Peyer's patch (tissue), 4 donors: ENCODE measurements around the gene TTC4. TPM values are rescaled to one million over a fixed set of nuclear protein-coding genes. Genes with fewer than 3 reads are reported as not detected.

Experiments used
- DNase-seq, 3 donors: peaks; one replicate each; pipeline ENCODE4 v3.0.0-alpha.2; 2017 to 2019
- H3K27ac ChIP-seq, 4 donors: fragments of 200-600 bp; sonication (generic); one replicate each; pipeline ENCODE4 v1.5.1; 2016 to 2019
- H3K27me3 ChIP-seq, 2 donors: fragments of 200-600 bp; sonication (generic); one replicate each; pipeline ENCODE4 v1.5.1; 2019
- H3K36me3 ChIP-seq, 3 donors: fragments of 200-600 bp; sonication (generic); one replicate each; pipeline ENCODE4 v1.5.1; 2016 to 2019
- H3K4me1 ChIP-seq, 4 donors: fragments of 200-600 bp; sonication (generic); one replicate each; pipeline ENCODE4 v1.5.1; 2016 to 2019
- H3K4me3 ChIP-seq, 4 donors: fragments of 200-600 bp; sonication (generic); 1 replicate in 3 of 4; 2 replicates in 1 of 4; pipeline ENCODE4 v1.5.1; 2016 to 2019; ENCODE audit warnings: mild to moderate bottlenecking in 1 of 4
- H3K9me3 ChIP-seq, 4 donors: fragments of 200-600 bp; sonication (generic); one replicate each; pipeline ENCODE4 v1.5.1; 2016 to 2019; ENCODE audit warnings: mild to moderate bottlenecking in 1 of 4
- POLR2A ChIP-seq, 2 donors: fragments of 450-650 bp; IDR thresholded peaks; one replicate each; pipeline ENCODE4 v1.5.1; 2017; ENCODE audit warnings: antibody characterized with exemption in 2 of 2, mild to moderate bottlenecking in 2 of 2, moderate library complexity in 2 of 2
- total RNA-seq, 4 donors: library from RNA; depleted of rRNA; stranded (reverse); fragments of >200 nt; gene quantifications; one replicate each; pipeline ENCODE4 v1.1.0, GENCODE V29; 2016
- TF ChIP-seq, protein P1 (sequence below), 6 experiments: fragments of 450-650 bp in 4 of 6; fragments of 200-600 bp in 2 of 6; sonication (generic) in 1 of 6; IDR thresholded peaks; one replicate each; pipeline ENCODE4 v1.5.1; 2017 to 2019; ENCODE audit warnings: antibody characterized with exemption in 6 of 6, mild to moderate bottlenecking in 3 of 6, moderate library complexity in 1 of 6

TTC4 gene
- total RNA-seq, 4 donors from 2014 or later = 15.7 to 39.6 (median 30.3) TPM

DNA sequence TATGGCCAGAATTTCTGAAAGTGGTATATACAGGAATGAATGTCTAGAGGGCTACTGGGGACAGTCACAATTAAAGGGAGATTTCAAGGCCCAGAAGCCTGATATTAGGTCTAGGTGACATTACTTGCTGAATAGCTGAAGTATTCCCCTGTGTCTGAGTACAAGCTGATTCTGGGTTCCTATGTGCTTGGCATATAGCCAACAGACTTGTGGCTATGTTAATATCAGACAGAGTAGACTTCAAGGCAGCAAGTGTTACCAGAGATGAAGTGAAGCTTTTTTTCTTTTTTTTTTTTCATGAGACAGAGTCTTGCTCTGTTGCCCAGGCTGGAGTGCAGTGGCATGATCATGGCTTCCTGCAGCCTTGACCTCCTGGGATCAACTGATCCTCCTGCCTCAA lies 8.3 kb downstream of the TTC4 start:
- no peaks in the 10 kb centered on the region for H3K27me3 ChIP-seq
- H3K36me3 ChIP-seq = peaks cover 0 to 74% (median 0%) of the 10 kb centered on the region in 3 donors
- H3K27ac ChIP-seq = no peak overlapping the region
- no peaks in the 10 kb centered on the region for H3K4me1 ChIP-seq
- H3K4me3 ChIP-seq = no peak overlapping the region
- DNase-seq = no peak
- H3K9me3 ChIP-seq = no peaks in the 10 kb centered on the region
- no peak for TF ChIP-seq POLR2A (IDR thresholded peaks at IDR 0.05)
- TF ChIP-seq, protein P1, sequence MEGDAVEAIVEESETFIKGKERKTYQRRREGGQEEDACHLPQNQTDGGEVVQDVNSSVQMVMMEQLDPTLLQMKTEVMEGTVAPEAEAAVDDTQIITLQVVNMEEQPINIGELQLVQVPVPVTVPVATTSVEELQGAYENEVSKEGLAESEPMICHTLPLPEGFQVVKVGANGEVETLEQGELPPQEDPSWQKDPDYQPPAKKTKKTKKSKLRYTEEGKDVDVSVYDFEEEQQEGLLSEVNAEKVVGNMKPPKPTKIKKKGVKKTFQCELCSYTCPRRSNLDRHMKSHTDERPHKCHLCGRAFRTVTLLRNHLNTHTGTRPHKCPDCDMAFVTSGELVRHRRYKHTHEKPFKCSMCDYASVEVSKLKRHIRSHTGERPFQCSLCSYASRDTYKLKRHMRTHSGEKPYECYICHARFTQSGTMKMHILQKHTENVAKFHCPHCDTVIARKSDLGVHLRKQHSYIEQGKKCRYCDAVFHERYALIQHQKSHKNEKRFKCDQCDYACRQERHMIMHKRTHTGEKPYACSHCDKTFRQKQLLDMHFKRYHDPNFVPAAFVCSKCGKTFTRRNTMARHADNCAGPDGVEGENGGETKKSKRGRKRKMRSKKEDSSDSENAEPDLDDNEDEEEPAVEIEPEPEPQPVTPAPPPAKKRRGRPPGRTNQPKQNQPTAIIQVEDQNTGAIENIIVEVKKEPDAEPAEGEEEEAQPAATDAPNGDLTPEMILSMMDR (IDR thresholded peaks at IDR 0.05) = no peak

DNA sequence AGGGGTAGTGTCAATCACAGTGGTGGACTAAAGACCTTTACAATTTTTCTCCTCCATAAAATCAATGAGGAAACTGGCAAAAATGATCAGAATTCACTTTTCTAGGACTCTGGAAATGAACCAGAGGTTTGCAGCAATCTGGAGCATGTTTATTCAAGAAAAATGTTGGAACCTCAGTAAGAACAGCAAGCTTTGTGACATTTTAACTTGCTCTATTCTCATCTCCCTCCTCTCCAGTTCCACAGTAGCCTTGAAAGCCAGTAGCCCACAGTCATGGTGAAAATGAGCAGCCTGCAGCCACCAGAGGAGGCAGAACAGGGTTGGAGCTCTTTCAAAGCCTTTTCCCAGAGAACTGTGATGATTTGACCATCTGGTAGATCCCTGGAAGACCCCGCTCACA lies 9.1 kb downstream of the TTC4 start:
- peaks cover 0 to 71% (median 0%) of the 10 kb centered on the region in 3 donors for H3K36me3 ChIP-seq
- H3K27me3 ChIP-seq = no peaks in the 10 kb centered on the region
- TF ChIP-seq POLR2A (IDR thresholded peaks at IDR 0.05) = no peak
- TF ChIP-seq, protein P1 (IDR thresholded peaks at IDR 0.05) = no peak
- H3K4me1 ChIP-seq = no peaks in the 10 kb centered on the region
- DNase-seq = no peak
- no peaks in the 10 kb centered on the region for H3K9me3 ChIP-seq
- no peak overlapping the region for H3K4me3 ChIP-seq
- no peak overlapping the region for H3K27ac ChIP-seq

DNA sequence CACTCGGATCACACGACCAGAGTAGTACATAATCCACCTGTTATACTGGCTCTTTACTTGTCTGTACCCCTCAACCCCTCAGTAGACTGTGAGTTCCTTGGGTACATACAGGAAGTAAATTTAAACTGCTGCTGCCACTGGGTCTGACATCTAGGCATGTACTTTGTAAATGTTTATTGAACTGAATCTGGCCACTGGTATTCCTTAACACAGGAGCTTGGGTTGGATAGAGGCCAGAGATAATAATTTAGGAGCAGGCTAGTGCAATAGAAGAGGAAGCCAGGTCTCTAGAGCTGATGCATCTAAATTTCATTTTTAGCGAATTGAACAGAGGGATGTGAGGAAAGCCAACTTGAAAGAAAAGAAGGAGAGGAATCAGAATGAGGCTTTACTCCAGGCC lies 12.4 kb downstream of the TTC4 start:
- Histone ChIP-seq H3K27me3 (no peaks in the 10 kb centered on the region), H3K4me3 (no peak overlapping the region), H3K27ac (no peak overlapping the region), H3K4me1 (no peaks in the 10 kb centered on the region), H3K9me3 (no peaks in the 10 kb centered on the region), H3K36me3 (peaks cover 0 to 74% (median 4%) of the 10 kb centered on the region in 3 donors)
- no peak for TF ChIP-seq POLR2A (IDR thresholded peaks at IDR 0.05)
- TF ChIP-seq, protein P1 (IDR thresholded peaks at IDR 0.05) = no peak
- DNase-seq = no peak

DNA sequence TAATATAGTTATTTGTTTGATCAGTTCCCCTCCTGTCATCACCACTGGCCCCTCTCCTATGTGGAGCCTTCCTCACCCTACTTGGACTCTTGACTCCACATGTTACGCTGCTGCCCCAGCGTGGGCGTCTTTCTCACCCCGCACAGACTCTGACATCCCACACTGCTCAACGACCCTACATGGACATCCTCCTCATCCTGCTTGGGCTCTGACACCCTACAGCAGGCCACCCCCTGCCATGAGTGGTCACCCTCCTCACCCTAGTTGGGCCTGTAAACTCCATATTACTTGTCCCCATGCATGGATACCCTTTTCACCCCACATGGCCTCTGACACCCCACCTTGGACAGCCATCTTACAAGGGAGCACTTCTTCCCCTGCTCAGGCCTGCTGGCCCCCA lies 21.0 kb downstream of the TTC4 start:
- H3K4me1 ChIP-seq = no peaks in the 10 kb centered on the region
- DNase-seq = no peak
- H3K27ac ChIP-seq = no peak overlapping the region
- H3K4me3 ChIP-seq = no peak overlapping the region
- no peak for TF ChIP-seq POLR2A (IDR thresholded peaks at IDR 0.05)
- TF ChIP-seq, protein P1 (IDR thresholded peaks at IDR 0.05) = no peak
- H3K27me3 ChIP-seq = no peaks in the 10 kb centered on the region
- H3K9me3 ChIP-seq = no peaks in the 10 kb centered on the region
- peaks cover 0 to 88% (median 0%) of the 10 kb centered on the region in 3 donors for H3K36me3 ChIP-seq

DNA sequence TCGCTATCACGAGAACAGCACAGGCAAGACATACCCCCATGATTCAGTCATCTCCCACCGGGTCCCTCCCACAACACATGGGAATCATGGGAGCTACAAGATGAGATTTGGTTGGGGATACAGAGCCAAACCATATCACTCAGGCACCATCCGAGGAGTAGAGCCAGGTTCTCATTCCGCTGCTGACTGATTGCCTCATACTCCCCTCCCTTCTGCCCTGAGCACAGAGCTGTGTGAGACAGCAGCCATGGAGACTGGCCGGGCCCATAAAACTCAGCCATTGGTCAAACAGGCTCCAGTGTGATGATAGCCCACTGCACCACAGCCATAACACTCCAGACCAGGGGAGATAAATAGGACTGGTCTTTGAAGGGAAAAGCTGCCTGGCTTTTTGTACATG lies 22.6 kb downstream of the TTC4 start:
- no peak overlapping the region for H3K4me3 ChIP-seq
- no peak for DNase-seq
- TF ChIP-seq POLR2A (IDR thresholded peaks at IDR 0.05) = no peak
- TF ChIP-seq, protein P1 (IDR thresholded peaks at IDR 0.05) = no peak
- no peaks in the 10 kb centered on the region for H3K27me3 ChIP-seq
- no peaks in the 10 kb centered on the region for H3K9me3 ChIP-seq
- H3K36me3 ChIP-seq = peaks cover 0 to 88% (median 0%) of the 10 kb centered on the region in 3 donors
- no peak overlapping the region for H3K27ac ChIP-seq
- H3K4me1 ChIP-seq = no peaks in the 10 kb centered on the region

DNA sequence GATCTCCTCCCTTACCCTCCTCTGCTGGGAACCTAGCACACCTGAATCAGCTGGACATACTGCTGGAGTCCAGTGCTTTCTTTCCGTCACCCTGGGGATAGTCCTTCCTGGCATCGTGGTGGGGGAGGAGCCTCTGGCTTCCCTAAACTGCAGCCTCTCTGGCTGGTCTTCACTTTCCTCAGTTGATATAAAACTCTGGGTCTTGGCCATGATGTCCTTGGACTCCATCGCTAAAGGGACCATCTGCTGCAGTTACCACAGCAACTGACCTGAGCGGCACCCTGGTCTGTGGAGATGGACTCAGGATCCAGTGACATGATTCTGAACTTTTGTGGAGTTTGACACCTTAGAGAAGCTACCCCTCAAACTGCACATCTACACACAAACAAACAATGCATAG lies 25.9 kb downstream of the TTC4 start:
- Histone ChIP-seq H3K36me3 (peaks cover 0 to 65% (median 0%) of the 10 kb centered on the region in 3 donors), H3K4me3 (no peak overlapping the region), H3K9me3 (no peaks in the 10 kb centered on the region), H3K4me1 (no peaks in the 10 kb centered on the region), H3K27ac (no peak overlapping the region), H3K27me3 (no peaks in the 10 kb centered on the region)
- DNase-seq = no peak
- TF ChIP-seq, protein P1 (IDR thresholded peaks at IDR 0.05) = no peak
- TF ChIP-seq POLR2A (IDR thresholded peaks at IDR 0.05) = no peak
